ENCODE data around the gene KLF7.

KLF7 gene

DNA sequence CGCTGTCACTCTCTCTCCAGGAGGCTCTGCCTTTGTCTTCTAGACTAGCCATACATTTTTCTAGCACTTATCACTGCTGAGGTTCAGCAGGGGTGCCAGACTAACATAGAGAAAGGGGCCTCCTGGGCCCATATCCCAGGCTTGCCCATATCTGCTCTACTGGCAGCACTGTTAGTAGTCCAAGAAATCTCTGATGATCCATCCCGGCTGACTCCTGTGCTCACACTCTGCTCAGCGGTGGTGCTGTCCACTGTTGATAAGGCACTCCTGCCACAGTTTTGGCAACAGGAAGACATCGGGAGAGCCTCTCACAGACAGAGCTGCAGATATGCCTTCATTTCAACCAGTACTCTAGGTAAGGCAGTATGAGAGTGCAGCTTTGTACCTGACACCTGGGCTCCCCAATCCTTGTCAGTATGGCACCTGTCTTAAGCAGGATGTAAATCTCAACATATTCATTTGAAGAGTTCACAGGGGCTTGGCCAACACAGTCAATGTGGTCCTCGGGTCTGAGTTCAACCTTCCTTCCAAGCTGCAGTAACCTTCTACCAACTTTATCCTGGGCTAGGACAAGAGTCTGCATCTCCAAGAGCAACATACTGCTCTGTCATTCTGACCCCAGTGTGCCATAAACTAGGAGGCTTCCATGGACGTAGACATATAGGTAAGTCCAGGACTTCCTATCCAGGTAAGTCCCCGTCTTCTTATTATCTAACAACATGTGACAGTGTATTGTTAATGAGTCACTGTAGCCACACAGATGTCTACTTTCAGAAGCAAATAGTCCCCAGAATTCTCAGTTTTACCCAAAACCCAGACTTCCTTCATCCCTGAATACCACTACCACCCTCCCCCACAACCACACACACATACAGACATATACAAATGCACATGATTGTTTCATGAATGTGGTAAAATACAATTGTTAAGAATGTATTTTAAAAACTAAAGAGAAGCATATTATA, 16.2 kb downstream of the KLF7 start:
- DNase-seq (ENCODE audit: low read depth, low spot score), result no peak

DNA sequence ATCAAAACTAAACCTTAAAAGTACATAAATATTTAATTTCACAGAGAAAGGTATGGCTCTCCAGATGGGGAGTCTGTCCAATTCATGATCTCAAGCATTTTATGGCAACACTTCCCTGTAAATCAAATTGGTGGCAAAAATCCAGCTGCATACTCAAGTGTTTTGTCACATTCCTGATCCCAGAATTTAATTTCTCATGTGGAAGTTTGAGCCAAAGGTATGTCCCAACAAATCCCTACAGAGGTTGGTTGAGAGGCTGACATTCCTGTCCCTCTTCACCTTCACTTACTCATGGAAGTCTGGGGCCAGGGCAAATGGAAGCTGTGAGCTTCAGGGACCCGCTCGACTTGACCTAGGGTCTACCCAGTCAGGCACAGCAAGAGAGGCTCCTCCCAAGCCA, 17.7 kb downstream of the KLF7 start:
- DNase-seq (ENCODE audit: low read depth, low spot score), result peak; percentile 75

DNA sequence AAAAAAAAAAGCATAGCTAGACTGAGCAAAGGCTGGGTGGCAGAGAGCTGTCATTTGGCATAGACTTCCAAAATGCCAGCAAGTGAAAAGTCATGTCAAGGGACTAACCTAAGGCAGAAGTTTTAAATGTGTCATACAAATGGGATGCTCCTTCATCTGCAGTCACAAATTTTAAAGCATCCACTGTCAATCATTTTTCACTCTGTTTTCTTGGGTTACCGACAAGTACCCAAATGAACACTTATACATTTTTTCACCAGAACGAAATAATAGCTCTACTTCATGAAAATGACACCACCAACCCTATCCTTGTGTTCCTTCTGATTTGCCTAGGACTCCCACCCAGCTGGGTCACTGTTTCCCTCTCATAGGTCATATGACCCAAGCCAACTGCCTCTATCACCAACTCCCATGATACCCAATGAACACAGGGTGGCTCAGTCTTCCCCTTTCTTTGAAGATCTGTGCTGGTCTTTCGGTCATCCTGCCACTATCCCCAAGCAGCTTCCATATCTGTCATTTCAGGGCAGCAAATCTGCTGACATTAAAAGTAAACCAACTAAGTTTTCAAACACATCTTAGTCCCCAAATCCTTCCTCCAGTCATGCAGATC, 21.5 kb downstream of the KLF7 start:
- no peak for DNase-seq (ENCODE audit: low read depth, low spot score)

DNA sequence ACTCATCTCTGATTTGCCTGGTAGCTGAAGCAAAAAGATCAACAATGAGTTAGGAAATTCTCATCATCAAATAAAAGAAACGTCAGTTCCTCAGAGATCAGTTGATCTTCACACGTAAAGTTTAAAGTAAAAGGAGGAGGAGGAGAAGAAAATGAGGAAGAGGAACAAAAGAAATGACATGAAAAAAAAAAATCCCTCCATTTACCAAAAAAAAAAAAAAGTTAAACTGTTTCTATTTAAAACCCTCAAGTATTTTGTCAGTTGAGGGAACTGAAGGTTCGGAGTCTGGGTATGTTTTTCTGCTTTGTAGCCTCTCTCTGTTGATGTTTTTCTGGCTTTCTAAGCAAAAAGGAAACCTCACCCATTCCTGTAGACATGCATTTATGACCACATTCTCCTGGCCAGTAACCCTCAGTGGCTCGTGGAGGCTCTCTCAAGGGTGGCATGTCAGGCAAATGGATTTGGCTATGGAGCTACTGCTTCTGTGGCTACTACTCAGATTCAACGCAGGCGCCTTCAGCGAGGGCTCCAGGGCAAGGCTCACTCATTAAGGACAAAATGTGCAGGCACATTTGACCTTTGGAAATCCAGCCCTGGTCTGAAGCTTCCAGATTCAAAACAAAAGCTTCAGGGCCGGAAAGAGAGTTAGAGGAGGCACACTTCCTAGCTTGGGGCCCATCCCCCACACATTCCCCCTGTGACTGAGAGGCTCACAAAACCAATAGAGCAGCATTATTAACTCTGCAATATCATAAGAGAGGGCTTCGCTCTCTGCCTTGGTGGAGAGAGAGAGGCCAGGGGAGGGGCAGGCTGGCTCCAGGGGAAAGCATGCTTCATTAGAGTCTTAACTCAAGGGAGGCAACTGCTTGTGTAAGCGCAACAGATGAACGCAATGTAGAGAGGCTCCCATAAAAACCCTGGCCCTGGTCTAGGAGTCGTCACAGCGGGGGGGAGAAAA, 22.3 kb downstream of the KLF7 start:
- peak; percentile 87 for DNase-seq (ENCODE audit: low read depth, low spot score)

DNA sequence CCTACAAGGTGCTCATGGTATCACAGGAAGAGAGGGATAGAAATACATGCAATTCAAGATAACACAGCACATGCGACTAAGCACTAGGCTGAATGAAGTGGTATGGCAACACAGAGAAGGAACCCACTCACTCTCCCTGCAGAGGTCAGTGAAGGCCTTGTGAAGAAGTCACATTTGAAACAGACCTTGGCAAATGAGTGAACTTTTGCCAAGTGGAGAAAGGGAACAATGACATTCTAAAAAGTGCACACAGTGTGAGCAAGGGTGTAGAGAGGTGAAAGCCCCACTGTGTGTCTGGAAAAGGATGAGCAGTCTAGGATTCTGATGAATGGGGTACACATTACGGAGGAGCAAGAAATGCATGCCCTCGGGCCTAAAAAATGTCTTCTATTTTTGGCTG, 23.3 kb downstream of the KLF7 start:
- DNase-seq (ENCODE audit: low read depth, low spot score), result no peak

DNA sequence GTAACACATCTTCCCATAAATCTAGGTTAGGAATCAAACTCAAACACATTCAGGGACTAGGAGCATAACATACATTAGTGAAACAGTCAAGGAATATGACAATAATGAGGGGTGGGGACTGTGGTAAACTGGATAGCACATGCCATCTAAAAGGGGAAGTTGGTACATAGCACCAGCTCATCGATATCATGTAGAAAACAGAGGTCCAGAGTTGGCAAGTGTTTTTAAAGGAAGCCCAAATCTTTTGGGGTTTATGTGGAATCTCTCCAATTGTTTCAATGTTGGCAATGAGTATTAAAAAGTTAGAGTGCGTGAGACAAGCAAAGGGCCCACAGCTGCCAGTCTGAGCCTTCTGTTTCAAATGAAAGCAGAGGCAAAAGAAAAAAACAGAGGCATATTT, 24.4 kb downstream of the KLF7 start:
- no peak for DNase-seq (ENCODE audit: low read depth, low spot score)

DNA sequence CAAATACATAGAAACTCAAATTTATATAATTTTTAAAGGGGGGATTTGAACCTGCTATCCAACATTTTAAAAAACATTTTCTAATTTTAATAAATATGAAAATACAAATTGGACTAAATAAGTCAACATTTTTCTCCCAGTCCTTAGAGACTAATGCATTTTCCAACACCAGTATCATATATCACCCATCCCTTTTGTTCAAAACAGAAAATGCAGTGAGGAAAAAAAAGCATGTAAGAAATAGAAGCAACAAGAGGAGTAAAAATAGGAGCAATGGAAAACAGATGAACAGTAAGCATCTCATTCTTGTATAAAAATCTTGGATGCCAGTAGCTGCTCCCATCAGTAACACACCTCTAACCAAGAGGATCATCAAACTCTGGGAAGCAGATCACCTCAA, 25.5 kb downstream of the KLF7 start:
- DNase-seq (ENCODE audit: low read depth, low spot score), result no peak

DNA sequence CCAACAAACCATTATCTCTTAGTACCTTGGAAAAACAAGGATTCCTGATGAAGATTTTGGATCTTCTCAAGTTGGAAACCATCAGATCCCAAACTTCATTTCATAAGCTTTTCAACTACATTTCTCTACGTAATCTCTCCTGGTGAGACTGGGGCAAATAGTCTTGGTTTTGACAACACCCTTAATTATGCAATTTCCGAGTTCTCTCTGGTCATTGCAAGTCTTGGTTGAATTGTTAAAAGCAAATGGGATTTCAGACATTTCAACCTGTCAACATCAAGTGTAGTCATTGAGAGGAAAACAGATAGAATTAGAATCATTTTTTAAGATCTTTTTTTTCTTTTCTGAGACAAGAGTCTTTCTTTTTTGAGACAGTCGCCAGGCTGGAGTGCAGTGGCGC, 26.2 kb downstream of the KLF7 start:
- DNase-seq (ENCODE audit: low read depth, low spot score), result no peak

DNA sequence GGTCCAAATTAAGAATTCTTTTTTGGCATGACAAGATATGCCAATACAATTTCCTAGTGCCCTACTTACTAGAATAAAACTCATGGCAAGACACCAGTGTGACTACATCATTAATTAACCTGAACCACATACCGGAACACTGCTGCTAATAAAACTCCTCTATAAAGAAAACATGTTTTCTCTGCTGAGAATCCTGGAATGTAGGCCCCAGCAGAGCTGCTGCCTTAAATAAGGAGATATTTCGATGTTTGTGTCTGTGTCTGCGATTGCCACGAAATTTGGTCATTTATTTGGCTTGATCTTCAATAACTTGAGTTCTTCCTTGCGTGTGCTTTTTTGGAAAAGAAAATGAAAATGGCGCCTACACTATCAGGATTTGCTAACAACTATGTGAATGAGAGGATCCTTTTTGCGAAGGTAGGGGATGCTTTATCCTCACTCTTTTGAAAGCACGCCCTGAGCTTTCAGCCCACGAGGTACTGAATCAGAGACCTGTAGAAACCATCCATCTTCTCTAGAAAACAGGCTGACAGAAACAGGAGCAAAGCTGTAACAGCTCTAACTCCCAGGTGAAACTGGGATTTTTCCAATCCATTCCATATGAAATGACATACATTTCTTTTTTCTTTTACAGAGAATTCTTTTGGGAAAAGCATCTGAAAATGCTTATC, 27.0 kb downstream of the KLF7 start:
- no peak for DNase-seq (ENCODE audit: low read depth, low spot score)

DNA sequence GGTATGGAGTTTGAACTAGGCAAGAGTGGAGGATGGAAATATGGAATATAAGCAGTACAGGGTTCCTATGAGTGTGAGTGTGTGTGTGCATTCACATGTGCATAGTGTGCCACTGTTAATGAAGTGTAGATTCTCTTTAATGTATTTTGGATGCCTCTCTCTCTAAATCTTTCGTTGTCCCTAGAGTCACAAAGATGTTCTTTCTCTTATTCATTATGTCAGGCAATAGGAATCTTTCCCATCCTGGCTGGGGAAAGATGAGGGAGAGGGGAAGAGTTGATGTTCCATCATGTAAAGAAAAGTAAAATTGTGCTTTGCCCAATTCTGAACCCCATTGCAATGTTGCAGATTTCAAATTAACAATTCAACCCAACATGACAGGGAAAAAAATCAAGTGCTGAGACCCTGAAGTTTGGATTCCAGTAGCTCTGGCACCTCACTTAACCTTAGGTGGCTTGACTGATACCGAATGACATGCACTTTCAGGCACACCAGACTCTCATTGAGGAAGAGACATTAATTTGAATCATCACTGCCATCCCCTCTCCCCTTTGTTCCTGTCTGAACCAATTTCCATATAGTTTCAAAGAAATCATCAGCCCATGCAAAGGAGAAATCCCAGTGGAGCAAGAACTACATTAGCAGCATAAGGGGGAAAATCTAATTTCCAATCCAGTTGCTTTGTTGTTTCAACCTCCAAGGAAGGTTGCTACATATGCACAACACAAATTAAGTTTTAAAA, 28.0 kb downstream of the KLF7 start:
- DNase-seq (ENCODE audit: low read depth, low spot score), result no peak

DNA sequence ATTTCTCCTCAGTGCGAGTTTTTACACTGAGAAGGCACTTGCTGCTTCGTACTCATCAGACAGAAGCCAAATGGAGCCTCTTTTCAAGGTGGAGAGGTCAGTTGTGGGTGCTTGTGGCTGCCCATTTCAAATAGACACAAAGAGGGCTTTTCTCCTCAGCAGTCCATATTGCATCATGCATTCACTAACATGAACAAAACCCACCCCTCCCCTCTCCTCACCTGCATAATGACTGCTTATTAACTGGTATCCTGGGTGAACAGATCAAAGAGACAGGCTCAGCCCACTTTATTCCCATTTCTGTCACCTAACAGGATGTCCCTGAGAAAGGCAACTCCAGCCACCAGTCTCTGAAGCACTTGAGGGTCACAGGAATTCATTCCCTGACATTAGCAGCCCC, 28.9 kb downstream of the KLF7 start:
- DNase-seq (ENCODE audit: low read depth, low spot score), result no peak

DNA sequence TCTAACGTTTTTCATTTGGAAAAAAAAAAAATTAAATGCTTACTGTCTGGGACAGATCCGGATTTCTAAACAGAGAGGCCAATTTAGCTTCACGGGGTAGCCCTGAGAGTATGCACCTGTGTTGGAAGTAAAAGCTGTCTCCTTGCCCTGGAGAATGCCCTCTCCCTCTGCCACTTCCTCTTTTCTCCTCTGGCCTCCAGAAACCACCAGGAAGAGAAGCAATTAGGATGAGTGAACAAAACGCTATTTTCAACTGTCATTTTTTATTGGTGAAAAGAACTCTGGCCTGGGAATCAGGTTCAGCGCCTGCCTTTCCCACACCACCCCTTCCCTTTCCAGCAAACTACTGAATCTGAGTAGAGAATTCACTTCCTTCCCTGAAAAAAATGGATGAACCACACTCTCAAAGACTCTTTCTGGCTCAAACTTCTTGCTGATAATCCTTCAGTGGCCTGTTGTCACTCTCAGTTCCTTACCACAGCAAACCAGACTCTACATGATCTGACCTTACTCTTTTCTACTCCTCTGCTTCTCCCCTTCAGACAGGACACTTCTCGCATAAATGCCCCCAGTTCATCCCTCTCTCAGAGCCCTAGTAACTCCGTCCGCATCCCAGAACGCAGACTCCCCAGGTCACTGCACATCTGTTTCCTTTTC, 29.8 kb downstream of the KLF7 start:
- no peak for DNase-seq (ENCODE audit: low read depth, low spot score)

DNA sequence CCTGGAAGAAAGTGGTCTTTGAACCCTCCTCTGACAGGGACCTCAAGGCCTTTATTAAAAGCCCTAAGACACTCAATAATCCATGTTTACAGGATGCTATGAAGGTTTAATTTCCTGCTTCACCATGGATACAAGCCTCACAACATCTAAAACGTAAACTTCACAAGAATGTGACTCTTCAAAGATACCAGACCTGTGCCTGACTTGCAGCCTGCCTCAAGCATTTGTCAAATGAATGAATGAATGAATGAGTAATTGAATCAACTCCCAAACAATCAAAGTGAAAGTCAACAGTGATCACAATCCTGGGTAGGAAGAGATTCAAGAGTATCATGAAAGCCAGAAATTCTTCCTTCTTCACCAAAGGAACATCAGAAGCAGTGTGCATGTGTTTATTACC, 30.4 kb downstream of the KLF7 start:
- no peak for DNase-seq (ENCODE audit: low read depth, low spot score)

DNA sequence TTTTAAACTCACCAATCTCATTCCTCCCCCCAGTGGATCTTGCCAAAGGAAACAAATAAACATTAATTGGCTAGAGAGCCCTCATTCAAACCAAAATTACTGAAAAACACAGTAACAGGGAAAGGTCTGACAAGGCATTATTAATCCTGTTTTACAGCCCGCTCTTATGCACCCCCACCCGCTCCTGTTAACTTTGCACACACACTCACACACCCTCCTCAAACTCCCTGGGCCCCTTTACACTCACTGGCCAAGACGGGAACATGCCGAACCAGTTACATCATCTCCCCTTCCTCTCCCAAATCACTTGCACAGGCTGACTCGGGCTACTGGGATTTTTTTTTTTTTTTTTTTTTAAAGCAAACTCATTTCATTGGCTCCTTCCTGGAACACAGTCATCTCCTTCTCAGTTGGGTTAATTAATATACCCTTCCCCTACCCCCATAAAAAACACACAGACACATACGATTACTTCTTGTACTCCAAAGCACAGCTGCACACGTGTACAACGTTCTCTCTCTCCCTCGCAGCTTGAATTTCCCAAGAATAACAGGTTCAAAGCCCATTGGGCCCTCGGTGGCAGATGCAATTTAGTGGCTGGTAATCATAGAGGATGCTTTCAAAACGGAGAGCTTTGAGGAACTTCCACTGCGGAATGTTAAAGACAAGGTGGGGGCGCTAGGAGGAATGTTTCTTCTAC, 31.8 kb downstream of the KLF7 start:
- DNase-seq (ENCODE audit: low read depth, low spot score), result peak; percentile 93

DNA sequence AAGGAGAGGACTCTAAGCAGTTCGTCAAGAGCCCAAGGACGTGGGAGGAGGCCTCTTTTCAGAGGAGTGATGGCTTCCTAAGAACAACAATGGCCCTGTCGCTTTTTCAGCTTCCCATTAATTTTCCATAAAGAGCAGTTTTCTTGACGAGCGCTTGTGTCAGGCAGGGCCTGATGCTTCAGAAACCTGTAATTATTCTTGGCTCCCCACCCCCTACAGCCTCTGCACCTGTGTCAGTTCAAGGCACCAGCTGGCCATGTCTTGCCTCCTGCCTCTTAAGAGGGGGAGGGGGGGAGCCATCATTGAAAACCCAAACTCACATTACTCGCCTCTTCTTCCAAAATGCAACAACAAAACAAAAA, 32.3 kb downstream of the KLF7 start:
- no peak for DNase-seq (ENCODE audit: low read depth, low spot score)

DNA sequence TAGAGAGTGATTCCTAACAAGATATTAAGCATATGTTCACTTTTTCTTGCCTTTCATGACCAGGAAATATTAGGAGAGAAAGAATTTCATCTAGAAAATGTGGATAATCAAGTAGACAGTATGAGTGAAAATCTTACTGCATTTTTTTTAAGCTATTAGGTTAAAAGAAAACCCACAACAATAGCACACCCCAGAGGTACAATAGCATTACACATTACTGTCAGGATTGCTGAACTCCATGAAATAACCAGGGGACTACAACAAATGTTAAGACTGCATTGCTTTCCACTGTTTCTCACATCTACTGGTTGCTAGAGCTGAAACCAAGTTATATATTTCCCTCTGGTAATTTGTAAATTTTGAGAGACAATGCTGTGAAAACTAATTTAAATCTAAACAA, 33.7 kb downstream of the KLF7 start:
- DNase-seq (ENCODE audit: low read depth, low spot score), result no peak

DNA sequence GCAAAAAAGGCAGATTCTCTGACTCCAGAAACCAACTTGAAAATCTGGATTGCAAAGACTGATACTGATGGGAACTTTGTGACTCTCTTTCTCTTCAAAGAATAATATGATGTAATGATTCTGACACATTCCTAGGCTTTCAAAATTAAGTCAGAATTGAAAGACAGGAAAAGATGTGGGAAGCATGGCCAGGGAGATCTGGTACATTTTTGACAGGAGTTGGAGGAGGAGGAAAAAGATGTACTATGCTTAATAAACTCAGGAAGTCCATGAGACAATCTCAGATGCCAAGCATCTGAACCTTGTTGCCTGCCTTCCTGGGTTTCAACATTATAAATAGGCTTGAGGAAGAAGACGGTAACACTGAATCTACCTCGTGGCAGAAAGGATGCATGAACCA, 34.2 kb downstream of the KLF7 start:
- no peak for DNase-seq (ENCODE audit: low read depth, low spot score)

DNA sequence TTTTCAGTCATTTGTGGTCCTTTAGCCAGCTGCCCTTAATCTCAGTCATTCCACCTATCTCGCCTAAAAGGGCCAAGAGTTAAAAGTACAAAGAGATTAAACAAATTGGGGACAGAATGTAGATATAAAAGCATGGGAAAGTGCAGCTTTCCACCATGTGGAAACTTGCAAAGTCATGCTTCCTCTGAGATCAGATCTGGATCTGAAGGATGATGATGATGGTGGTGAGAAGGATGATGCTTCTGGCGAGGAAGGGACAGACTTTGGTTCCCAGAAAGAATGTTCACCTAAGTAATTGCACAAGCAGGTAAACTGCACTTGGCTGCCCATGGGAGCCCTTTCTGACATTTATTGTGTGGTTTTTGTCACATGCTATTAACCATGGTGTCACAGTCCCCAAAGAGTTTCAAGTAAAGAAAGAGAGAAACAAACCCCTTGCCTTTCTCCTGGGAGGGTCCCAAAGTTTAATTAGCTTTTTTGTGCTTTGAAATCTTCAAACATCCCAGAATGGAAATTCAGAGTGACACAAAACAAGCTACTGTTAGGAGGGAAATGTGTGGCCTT, 34.7 kb downstream of the KLF7 start:
- DNase-seq (ENCODE audit: low read depth, low spot score), result no peak

DNA sequence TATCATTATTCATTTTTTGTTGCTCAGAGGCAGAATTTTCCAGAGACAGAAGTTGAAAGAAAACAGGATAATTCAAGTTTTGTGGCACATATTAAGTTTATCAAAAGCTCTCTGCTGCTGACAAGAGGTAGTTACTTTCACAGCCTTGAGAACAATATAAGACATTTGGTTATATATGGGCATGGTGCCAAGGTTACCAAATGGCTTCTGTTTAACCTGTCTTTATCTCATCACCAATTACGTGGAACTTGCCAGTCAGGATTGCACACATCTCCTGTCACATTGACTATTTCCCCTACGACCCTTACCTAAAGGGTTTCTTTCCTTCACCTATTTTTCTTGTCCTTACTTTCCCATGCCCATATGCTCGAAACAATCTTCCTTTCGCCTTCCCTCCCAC, 35.9 kb downstream of the KLF7 start:
- no peak for DNase-seq (ENCODE audit: low read depth, low spot score)
